ENCODE data around the gene MEIS3.

Gene MEIS3

DNA sequence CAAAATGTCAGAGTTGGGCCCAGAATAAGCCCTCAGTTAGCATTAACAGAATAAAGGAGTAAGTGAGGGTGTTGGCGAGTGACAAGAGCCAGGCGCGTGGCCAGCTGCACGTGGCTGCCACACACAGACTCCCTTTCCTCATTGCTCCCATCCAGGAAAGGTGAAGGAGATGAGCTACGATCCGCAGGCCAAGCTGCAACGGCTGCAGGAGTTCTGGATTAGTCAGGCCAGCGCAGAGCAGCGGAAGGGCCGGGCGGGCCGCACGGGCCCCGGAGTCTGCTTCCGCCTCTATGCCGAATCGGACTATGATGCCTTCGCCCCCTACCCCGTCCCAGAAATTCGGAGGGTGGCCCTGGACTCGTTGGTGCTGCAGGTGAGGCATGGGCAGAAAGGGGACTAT, 57.0 kb downstream of the MEIS3 start:
- no peak for DNase-seq (ENCODE audit: low read depth in 3 of 3)

DNA sequence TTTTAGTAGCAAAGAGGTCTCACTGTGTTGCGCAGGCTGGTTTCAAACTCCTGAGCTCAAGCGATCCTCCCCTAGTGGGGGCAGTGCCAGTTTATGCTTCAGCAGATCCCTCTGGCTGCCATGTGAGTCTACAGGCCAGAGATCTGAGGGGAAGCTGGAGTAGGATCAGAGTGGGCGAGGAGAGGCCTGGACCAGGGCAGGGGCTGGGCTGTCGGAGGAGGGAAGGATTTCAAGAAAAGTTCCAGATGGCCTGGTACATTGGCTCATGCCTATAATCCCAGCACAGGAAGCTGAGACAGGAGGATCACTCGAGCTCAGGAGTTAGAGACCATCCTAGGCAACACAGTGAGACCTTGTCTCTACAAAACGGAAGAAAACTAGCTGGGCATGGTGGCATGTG, 60.4 kb downstream of the MEIS3 start:
- DNase-seq (ENCODE audit: low read depth in 3 of 3): no peak

DNA sequence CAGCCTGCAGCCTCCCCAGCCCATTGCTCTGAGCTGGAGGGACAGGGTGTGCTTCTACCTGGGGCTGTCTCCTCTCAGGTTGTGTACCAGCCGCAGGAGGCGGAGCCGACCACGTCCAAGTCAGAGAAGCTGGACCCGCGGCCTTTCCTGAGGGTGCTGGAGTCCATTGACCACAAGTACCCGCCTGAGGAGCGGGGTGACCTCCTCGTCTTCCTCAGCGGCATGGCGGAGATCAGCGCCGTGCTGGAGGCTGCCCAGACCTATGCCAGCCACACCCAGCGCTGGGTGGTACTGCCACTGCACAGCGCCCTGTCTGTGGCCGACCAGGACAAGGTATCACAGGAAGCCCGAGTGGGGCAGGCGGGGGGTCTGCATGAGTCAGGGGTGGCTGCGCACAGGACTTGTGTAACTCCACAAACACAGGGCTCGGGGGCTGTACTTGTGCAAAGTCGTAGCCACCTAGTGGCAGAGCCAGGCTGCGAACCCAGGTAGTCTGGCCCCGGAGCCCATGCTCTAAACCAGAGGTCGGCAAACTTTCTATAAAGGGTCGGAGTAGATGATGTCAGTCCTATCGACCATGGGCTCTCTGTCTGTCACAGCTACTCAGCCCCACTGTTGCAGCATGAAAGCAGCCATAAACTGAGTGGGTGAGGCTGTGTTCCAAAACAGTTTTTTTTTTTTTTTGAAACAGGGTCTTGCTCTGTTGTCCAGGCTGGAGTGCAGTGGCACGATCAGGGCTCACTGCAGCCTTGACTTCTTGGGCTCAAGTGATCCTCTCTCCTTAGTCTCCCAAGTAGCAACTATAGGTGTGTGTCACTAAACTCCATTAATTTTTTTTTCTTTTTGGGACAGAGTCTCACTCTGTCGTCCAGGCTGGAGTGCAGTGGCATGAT, 61.3 kb downstream of the MEIS3 start:
- no peak for DNase-seq (ENCODE audit: low read depth in 3 of 3)

DNA sequence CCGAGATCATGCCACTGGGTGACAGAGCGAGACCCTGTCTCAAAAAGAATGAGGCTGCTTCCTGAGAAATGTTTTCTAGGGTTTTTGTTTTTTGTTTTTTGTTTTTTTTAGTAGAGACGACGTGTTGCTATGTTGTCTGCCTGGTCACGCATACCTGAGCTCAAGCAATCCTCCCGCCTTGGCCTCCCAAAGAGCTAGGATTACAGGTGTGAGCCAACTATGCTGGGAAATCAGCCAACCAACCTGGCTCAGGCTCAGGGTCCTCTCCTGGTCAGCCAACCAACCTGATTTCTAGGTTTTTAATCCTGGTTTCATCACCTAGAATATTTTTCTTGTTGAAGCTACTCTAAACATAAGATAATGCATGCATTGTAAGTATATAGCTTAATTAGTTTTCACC, 62.4 kb downstream of the MEIS3 start:
- DNase-seq (ENCODE audit: low read depth in 3 of 3): no peak

DNA sequence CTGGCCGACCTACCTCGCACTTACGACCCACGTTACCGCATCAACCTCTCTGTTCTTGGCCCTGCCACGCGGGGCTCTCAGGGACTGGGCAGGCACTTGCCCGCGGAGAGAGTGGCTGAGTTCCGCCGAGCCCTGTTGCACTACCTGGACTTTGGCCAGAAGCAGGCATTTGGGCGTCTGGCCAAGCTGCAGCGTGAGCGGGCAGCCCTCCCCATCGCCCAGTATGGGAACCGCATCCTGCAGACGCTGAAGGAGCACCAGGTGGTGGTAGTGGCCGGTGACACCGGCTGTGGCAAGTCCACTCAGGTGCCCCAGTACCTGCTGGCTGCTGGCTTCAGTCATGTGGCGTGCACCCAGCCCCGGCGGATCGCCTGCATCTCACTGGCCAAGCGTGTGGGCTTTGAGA, 66.0 kb downstream of the MEIS3 start:
- DNase-seq (ENCODE audit: low read depth in 3 of 3): no peak

Measured in stimulated activated CD4-positive, alpha-beta T cell treated with anti-CD3 and anti-CD28 coated beads, TNF-alpha, amount 100 ng/mL, for 4 hours (primary cell).